ENCODE data around the gene CHRNA7. TPM values are rescaled to one million over a fixed set of nuclear protein-coding genes. Genes with fewer than 3 reads are reported as not detected.

CHRNA7 gene
- total and polyA plus RNA-seq, 9 of the 15 experiments (the other 6 are each of a cell fraction or from before 2014, with no cell fraction given): 0.04 TPM; not detected in 8

DNA sequence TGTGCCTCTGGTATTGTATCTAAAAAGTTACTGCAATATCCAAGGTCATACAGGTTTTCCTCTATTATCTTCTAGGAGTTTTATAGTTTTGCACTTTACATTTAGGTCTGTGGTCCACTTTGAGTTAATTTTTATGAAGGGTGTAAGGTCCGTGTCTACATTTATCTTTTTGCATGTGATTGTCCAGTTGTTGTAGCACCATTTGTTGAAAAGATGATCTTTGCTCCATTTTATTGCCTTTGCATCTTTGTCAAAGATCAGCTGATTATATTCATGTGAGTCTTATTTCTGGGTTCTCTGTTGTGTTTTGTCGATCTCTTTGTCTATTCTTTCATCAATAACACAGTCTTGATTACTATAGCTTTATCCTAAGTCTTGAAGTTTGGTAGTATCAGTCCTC, 6.7 kb downstream of the CHRNA7 start:
- H3K4me1 ChIP-seq (replicated peaks in 1 of 2; ENCODE audit: control insufficient read depth in 2 of 2, insufficient read depth in 2 of 2, low read length in 2 of 2): no peaks in the 10 kb centered on the region
- H3K9me3 ChIP-seq (replicated peaks; ENCODE audit: control insufficient read depth, insufficient read depth, low read depth, low read length): no peaks in the 10 kb centered on the region
- no peak overlapping the region for H3K4me2 ChIP-seq (ENCODE audit: insufficient read depth, low read length)
- peaks cover 0 to 5% of the 10 kb centered on the region in 2 experiments; a peak in 3 of 5 replicates for H3K27me3 ChIP-seq (ENCODE audit: control insufficient read depth in 2 of 2, insufficient read depth in 2 of 2, low read length in 2 of 2)
- no peaks in the 10 kb centered on the region for H3K36me3 ChIP-seq (ENCODE audit: control insufficient read depth, insufficient read depth, low read length)
- in situ Hi-C loops (cut with MboI): no loop called here
- WGBS (ENCODE audit: insufficient coverage, low coverage, missing lambda C conversion rate): 0% methylated on average over 2 of the region's 2 CpGs
- BruUV-seq (replicated peaks): no TSS peak
- no peaks in the 10 kb centered on the region for H4K20me1 ChIP-seq (replicated peaks; ENCODE audit: control insufficient read depth, insufficient read depth, low read length)
- no peak for FAIRE-seq
- no peaks in the 10 kb centered on the region for H3K9me1 ChIP-seq (ENCODE audit: control insufficient read depth, insufficient read depth, low read length)
- intact Hi-C loops (cut with micrococcal nuclease): no loop called here
- H3K79me2 ChIP-seq (ENCODE audit: control insufficient read depth, insufficient read depth, low read length): no peaks in the 10 kb centered on the region
- H3K27ac ChIP-seq (ENCODE audit: extremely low read depth, low read depth, low read length): no peak overlapping the region
- H2AFZ ChIP-seq (ENCODE audit: low read depth, low read length): no peak overlapping the region
- H3K9ac ChIP-seq (ENCODE audit: insufficient read depth in 1 of 2, low read depth in 2 of 2, low read length in 2 of 2): no peak overlapping the region
- ChIA-PET POLR2A (no interaction called here), CTCF (ENCODE audit: low intra/inter-chr PET ratio) (no interaction called here)
- DNase-seq (ENCODE audit: extremely low read depth in 1 of 4, low spot score in 3 of 4): no peak
- no peak for ATAC-seq
- H3K4me3 ChIP-seq: no peak overlapping the region
- TF ChIP-seq YY1 (IDR thresholded peaks at IDR 0.05; ENCODE audit: borderline replicate concordance in 1 of 3, control insufficient read depth in 1 of 3, extremely low read depth in 1 of 3, insufficient read depth in 3 of 3, insufficient read length in 1 of 3, insufficient replicate concordance in 2 of 3, low read depth in 1 of 3, low read length in 2 of 3) (no peak), CHD7 (IDR thresholded peaks at IDR 0.05; ENCODE audit: low read depth, low read length) (no peak), ZNF785 (CRISPR knock-in tag; IDR thresholded peaks at IDR 0.05) (no peak), SMARCE1 (IDR thresholded peaks at IDR 0.05) (no peak), POLR2AphosphoS2 (IDR thresholded peaks at IDR 0.05; ENCODE audit: low read length) (no peak), SRSF1 (IDR thresholded peaks at IDR 0.05; ENCODE audit: low read depth, low read length) (no peak), DEAF1 (CRISPR knock-in tag; IDR thresholded peaks at IDR 0.05) (no peak)
- TF ChIP-seq, protein P1, sequence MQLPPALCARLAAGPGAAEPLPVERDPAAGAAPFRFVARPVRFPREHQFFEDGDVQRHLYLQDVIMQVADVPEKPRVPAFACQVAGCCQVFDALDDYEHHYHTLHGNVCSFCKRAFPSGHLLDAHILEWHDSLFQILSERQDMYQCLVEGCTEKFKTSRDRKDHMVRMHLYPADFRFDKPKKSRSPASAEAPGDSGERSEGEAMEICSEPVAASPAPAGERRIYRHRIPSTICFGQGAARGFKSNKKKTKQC (CRISPR knock-in tag; IDR thresholded peaks at IDR 0.05): no peak

Measured in K562 (cell line).